GM12878 (cell line): ENCODE results near the gene NCS1. TPM values are rescaled to one million over a fixed set of nuclear protein-coding genes. Genes with fewer than 3 reads are reported as not detected.
A peak's percentile ranks its signal among the peaks of the same experiment; 100 is the strongest.

ENCODE experiments used
- ATAC-seq: fragments of 200-7000 bp; cut with Tn5 transposase; 3 replicates; pipeline ENCODE4 v1.9.1; 2020; ENCODE audit warnings: mild to moderate bottlenecking, moderate library complexity
- BruUV-seq: library from RNA; stranded (reverse); fragments of 400-500 nt; replicated peaks from 2 replicates; lab custom pipeline; 2021; lab: Mats Ljungman, UMichigan
- CTCF ChIA-PET: fragments of 300-600 bp; sonication (Branson Sonifier 250); formaldehyde crosslinking; extraction: SDS; loops from one replicate; lab custom pipeline; 2021; ENCODE audit warnings: inconsistent platforms; lab: Yijun Ruan, JAX
- POLR2A ChIA-PET: fragments of 350-600 bp; formaldehyde crosslinking; extraction: SDS; loops from one replicate; lab custom pipeline; 2021; ENCODE audit warnings: inconsistent platforms; lab: Charles Lee
- RAD21 ChIA-PET: fragments of 300-600 bp; sonication (Branson Sonifier 250); formaldehyde crosslinking; loops from one replicate; lab custom pipeline; 2023; ENCODE audit warnings: antibody characterized with exemption; ENCODE audit not compliant: unreplicated experiment; lab: Charles Lee
- SMC1A ChIA-PET: fragments of 300-600 bp; sonication (Branson Sonifier 250); formaldehyde crosslinking; loops from one replicate; lab custom pipeline; 2023; ENCODE audit not compliant: unreplicated experiment, uncharacterized antibody; lab: Charles Lee
- DNase-seq: peaks from one replicate; pipeline ENCODE4 v3.0.0-alpha.2; 2011; ENCODE audit warnings: low read depth, low spot score
- FAIRE-seq: peaks from 3 replicates; lab custom pipeline; 2011; peaks lifted over from hg19 to GRCh38; lab: Jason Lieb, UNC
- H2AFZ ChIP-seq: 2 replicates; pipeline ENCODE4 v1.6.0; 2011; ENCODE audit warnings: low read depth, low read length, control low read depth; ENCODE audit not compliant: control insufficient read depth
- H3K27ac ChIP-seq: 2 replicates; pipeline ENCODE4 v1.5.1; 2011; ENCODE audit warnings: control low read depth; ENCODE audit not compliant: control insufficient read depth, insufficient read depth
- H3K27me3 ChIP-seq, 2 experiments: replicated peaks in 1 of 2; 2 replicates each; pipeline versions ENCODE4 v1.6.0 to v1.6.1; 2011; ENCODE audit warnings: low read length in 1 of 2; ENCODE audit not compliant: control insufficient read depth in 2 of 2, insufficient read depth in 2 of 2
- H3K36me3 ChIP-seq, 2 experiments: 2 replicates each; pipeline ENCODE4 v1.5.1; 2011; ENCODE audit warnings: low read length in 1 of 2; ENCODE audit not compliant: control insufficient read depth in 2 of 2, insufficient read depth in 2 of 2
- H3K4me1 ChIP-seq: 2 replicates; pipeline ENCODE4 v1.6.1; 2011; ENCODE audit warnings: mild to moderate bottlenecking, low read length, moderate library complexity, mixed read lengths; ENCODE audit not compliant: control insufficient read depth, insufficient read depth
- H3K4me2 ChIP-seq: 2 replicates; pipeline ENCODE4 v1.6.0; 2011; ENCODE audit warnings: control low read depth; ENCODE audit not compliant: control insufficient read depth, insufficient read depth
- H3K4me3 ChIP-seq: fragments of 200-600 bp; sonication (generic); 2 replicates; pipeline ENCODE4 v1.5.1; 2016
- H3K79me2 ChIP-seq: 2 replicates; pipeline ENCODE4 v1.6.0; 2011; ENCODE audit warnings: low read length; ENCODE audit not compliant: control insufficient read depth, insufficient read depth
- H3K9ac ChIP-seq: 2 replicates; pipeline ENCODE4 v1.8.0; 2011; ENCODE audit warnings: low read length, control low read depth, mixed read lengths; ENCODE audit not compliant: control insufficient read depth, insufficient read depth
- H3K9me3 ChIP-seq: replicated peaks from 3 replicates; pipeline ENCODE4 v1.5.1; 2011; ENCODE audit warnings: mild to moderate bottlenecking, low read length; ENCODE audit not compliant: control insufficient read depth, insufficient read depth
- H4K20me1 ChIP-seq: 2 replicates; pipeline ENCODE4 v1.6.0; 2011; ENCODE audit not compliant: control insufficient read depth, insufficient read depth
- BCLAF1 ChIP-seq: fragments of 450-650 bp; IDR thresholded peaks from 2 replicates; pipeline ENCODE4 v1.6.1; 2017; ENCODE audit warnings: antibody characterized with exemption, mild to moderate bottlenecking, moderate library complexity
- CEBPZ ChIP-seq: fragments of 150-350 bp; IDR thresholded peaks from 2 replicates; pipeline ENCODE4 v1.6.1; 2016; ENCODE audit warnings: low read depth, low read length
- KAT2A ChIP-seq: conservative IDR thresholded peaks from 2 replicates; pipeline ENCODE4 v1.6.1; 2011; ENCODE audit warnings: low read depth, low read length; ENCODE audit not compliant: control insufficient read depth
- MTA3 ChIP-seq: IDR thresholded peaks from 2 replicates; pipeline ENCODE4 v1.6.1; 2012; ENCODE audit warnings: low read length, inconsistent platforms, borderline replicate concordance
- MXI1 ChIP-seq: fragments of 150-350 bp; IDR thresholded peaks from 2 replicates; pipeline ENCODE4 v1.6.1; 2011; ENCODE audit warnings: low read depth, mild to moderate bottlenecking, inconsistent platforms, low read length, improper control_type of control experiment
- NR2C1 ChIP-seq: fragments of 450-650 bp; IDR thresholded peaks from 2 replicates; pipeline ENCODE4 v1.6.1; 2017; ENCODE audit warnings: antibody characterized with exemption, mild to moderate bottlenecking, moderate library complexity
- REST ChIP-seq: IDR thresholded peaks from 2 replicates; pipeline ENCODE4 v1.6.1; 2012; ENCODE audit warnings: mild to moderate bottlenecking, low read depth, low read length
- RFX5 ChIP-seq: IDR thresholded peaks from 2 replicates; pipeline ENCODE4 v1.6.1; 2011; ENCODE audit warnings: low read depth, low read length, improper control_type of control experiment
- RUNX3 ChIP-seq: IDR thresholded peaks from 2 replicates; pipeline ENCODE4 v1.6.1; 2012; ENCODE audit warnings: low read length, inconsistent platforms
- SMARCA5 ChIP-seq: fragments of 450-650 bp; IDR thresholded peaks from 2 replicates; pipeline ENCODE4 v1.6.1; 2017; ENCODE audit warnings: mild to moderate bottlenecking
- TCF7 ChIP-seq: IDR thresholded peaks from 2 replicates; pipeline ENCODE4 v1.6.1; 2014; ENCODE audit warnings: antibody characterized with exemption, borderline replicate concordance
- ZNF384 ChIP-seq: IDR thresholded peaks from 2 replicates; pipeline ENCODE4 v1.6.1; 2012; ENCODE audit warnings: low read depth, mild to moderate bottlenecking, low read length, improper control_type of control experiment, borderline replicate concordance
- WGBS: methylation state at CpG from one replicate; pipeline ENCODE4 v1.1.6; 2016; ENCODE audit warnings: low lambda C conversion rate; ENCODE audit not compliant: insufficient replicate concordance, insufficient coverage; ENCODE audit errors: missing lambda C conversion rate; 5-methylcytosine and 5-hydroxymethylcytosine counted together
- in situ Hi-C: fragments of 300-500 bp; cut with MboI; formaldehyde crosslinking; loops from 9 replicates; pipeline ENCODE4 v1.14.3; 2018; ENCODE audit warnings: mixed read lengths
- intact Hi-C: fragments of 100-400 bp; cut with micrococcal nuclease; formaldehyde crosslinking; loops from one replicate; pipeline ENCODE4 v1.14.2; 2022; ENCODE audit not compliant: unreplicated experiment
- polyA plus RNA-seq, 11 experiments: library from polyadenylated mRNA; depleted of rRNA in 4 of 11; unstranded in 6 of 11; stranded (reverse) in 5 of 11; fragments of >200 nt; fragmentation: Nextera tagmentation in 4 of 11; fragmentation: Illumina TruSeq in 1 of 11; extraction: Ambion mirVana in 4 of 11; extraction: Trizol in 1 of 11; gene quantifications; 1 replicate in 1 of 11; 2 replicates in 10 of 11; pipeline versions ENCODE4 v1.2.1 to v1.2.3, GENCODE V29; 2011 to 2016; ENCODE audit warnings: inconsistent platforms in 2 of 11, missing spikeins in 2 of 11, low read depth in 1 of 11
- total RNA-seq, 4 experiments: library from RNA; depleted of rRNA in 3 of 4; stranded (reverse); fragments of >200 nt in 3 of 4; fragmentation: Illumina TruSeq in 1 of 4; extraction: Trizol in 1 of 4; gene quantifications; 2 replicates each; pipeline versions ENCODE4 v1.2.1 to v1.2.3, GENCODE V29; 2013 to 2021

Gene NCS1
- total and polyA plus RNA-seq, 10 of the 15 experiments (the other 5 are each of a cell fraction or from before 2014, with no cell fraction given): 0.04 to 0.22 (median 0.06) TPM; not detected in 4

- intact Hi-C loops (loop anchor here (5.0 kb wide), 1 partner anchor 113 kb away; no protein-coding TSS in a partner anchor), in situ Hi-C loops (no loop called here)
- ChIA-PET SMC1A (interaction anchor here (3.6 kb wide), 1 partner anchor 13 kb away, joined by 10 read pairs; no protein-coding TSS in a partner anchor), POLR2A (interaction anchor here (0.6 kb wide), 1 partner anchor 1018 kb away, joined by 3 read pairs; no protein-coding TSS in a partner anchor), CTCF (interaction anchor here (0.9 to 1.5 kb wide), 5 partner anchors 16 to 241 kb away, joined by 3 read pairs; no protein-coding TSS in a partner anchor), RAD21 (interaction anchor here (1.0 to 3.3 kb wide), 3 partner anchors 13 to 107 kb away, joined by 3 to 22 read pairs (median 4); no protein-coding TSS in a partner anchor)
- no peaks in the 10 kb centered on the region for H3K27me3 ChIP-seq
- no peaks in the 10 kb centered on the region for H3K9me3 ChIP-seq
- ATAC-seq (peak; percentile 44; the same call in 2 of the 3 replicates), DNase-seq (no peak), FAIRE-seq (no peak)
- peak overlapping the region; percentile 70 for H3K9ac ChIP-seq
- 76% methylated on average over 22 of the region's 22 CpGs for WGBS
- no peaks in the 10 kb centered on the region for H3K79me2 ChIP-seq
- peak overlapping the region; percentile 94 for H3K27ac ChIP-seq
- peak overlapping the region; percentile 77 for H3K4me2 ChIP-seq
- peak overlapping the region; percentile 70 for H2AFZ ChIP-seq
- BruUV-seq: no TSS peak
- H4K20me1 ChIP-seq: no peaks in the 10 kb centered on the region
- H3K4me1 ChIP-seq: peaks cover 21% of the 10 kb centered on the region
- H3K4me3 ChIP-seq: peak overlapping the region; percentile 4; the same call in 1 of the 2 replicates
- H3K36me3 ChIP-seq: peaks cover 0 to 7% of the 10 kb centered on the region in 2 experiments; a peak in 2 of 4 replicates
- TF ChIP-seq SMARCA5 (peak; percentile 91), NR2C1 (no peak), MXI1 (no peak), MTA3 (0 out of 2 replicates have a peak, but pooled peaks have one; percentile 6), TCF7 (no peak), BCLAF1 (no peak), RFX5 (no peak), KAT2A (no peak), REST (no peak), ZNF384 (no peak), CEBPZ (no peak), RUNX3 (no peak)
Measured at GRCh38 chr9:130129432-130130061, 42.7 kb upstream of the NCS1 start.
